Kidney epithelial cell (primary cell): Measurements from ENCODE around the gene CCT7. TPM values are rescaled to one million over a fixed set of nuclear protein-coding genes. Genes with fewer than 3 reads are reported as not detected.

Source experiments
- DNase-seq: peaks from one replicate; pipeline ENCODE4 v3.0.0-alpha.2; 2010; ENCODE audit warnings: low read depth
- H3K27me3 ChIP-seq: 2 replicates; pipeline ENCODE4 v1.6.0; 2011; ENCODE audit warnings: low read length; ENCODE audit not compliant: control insufficient read depth, insufficient read depth
- H3K36me3 ChIP-seq: 2 replicates; pipeline ENCODE4 v1.5.1; 2011; ENCODE audit warnings: low read length; ENCODE audit not compliant: control insufficient read depth, insufficient read depth
- H3K4me3 ChIP-seq: 2 replicates; pipeline ENCODE4 v1.5.1; 2011; ENCODE audit warnings: low read depth, mild to moderate bottlenecking, control low read depth, low read length
- CTCF ChIP-seq: IDR thresholded peaks from 2 replicates; pipeline ENCODE4 v1.5.1; 2011; ENCODE audit warnings: mild to moderate bottlenecking, moderate library complexity, low read length, control low read depth, inconsistent platforms; ENCODE audit not compliant: insufficient read depth, poor library complexity, severe bottlenecking
- total RNA-seq: library from RNA; depleted of rRNA; stranded (reverse); fragments of >200 nt; gene quantifications from 2 replicates; pipeline ENCODE4 v1.2.3, GENCODE V29; 2015

Gene CCT7
- total RNA-seq, 1 donor from 2014 or later = 277 TPM

GRCh38 chr2:73284296-73285158 lies 50.4 kb downstream of the CCT7 start, which contains the start of gene FBXO41:
FBXO41 (minus strand) TSS chr2:73284478; CDS start chr2:73269630, 14,848 bp downstream.
- H3K4me3 ChIP-seq = peak within 1 kb of the TSS; percentile 61
- TF ChIP-seq CTCF = no peak
- DNase-seq = no peak
- no peaks in the 10 kb centered on the region for H3K36me3 ChIP-seq
- peaks cover 11% of the 10 kb centered on the region for H3K27me3 ChIP-seq

GRCh38 chr2:73285159-73285739 lies 51.1 kb downstream of the CCT7 start:
- Histone ChIP-seq H3K36me3 (no peaks in the 10 kb centered on the region), H3K4me3 (no peak overlapping the region), H3K27me3 (peaks cover 19% of the 10 kb centered on the region)
- TF ChIP-seq CTCF = no peak
- DNase-seq = no peak

DNA sequence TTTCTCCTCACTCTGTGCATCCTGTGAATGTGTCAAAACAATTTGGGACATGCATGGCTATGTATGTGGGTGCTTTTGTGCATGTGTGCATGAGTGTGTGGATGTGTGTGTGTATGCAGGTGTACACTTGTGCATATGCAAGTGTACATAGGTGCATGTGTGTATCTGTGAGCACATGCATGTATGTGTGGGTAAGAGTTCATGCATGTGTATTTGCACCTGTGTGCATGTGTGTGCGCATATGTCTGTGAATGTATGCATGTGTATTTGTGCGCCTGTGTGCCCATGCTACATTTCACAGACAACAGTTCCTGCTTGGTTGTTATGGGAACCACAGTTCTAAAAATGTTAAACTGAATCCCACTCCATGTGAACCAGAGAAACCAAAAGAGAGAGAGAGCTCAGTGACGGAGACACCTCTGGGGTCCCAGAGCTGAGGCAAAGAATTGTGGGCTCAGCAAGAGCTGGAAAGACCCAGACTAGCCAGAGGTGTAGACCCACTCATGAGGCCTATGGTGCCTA lies 52.1 kb downstream of the CCT7 start:
- H3K4me3 ChIP-seq = no peak overlapping the region
- no peak for DNase-seq
- H3K36me3 ChIP-seq = no peaks in the 10 kb centered on the region
- no peak for TF ChIP-seq CTCF
- peaks cover 28% of the 10 kb centered on the region for H3K27me3 ChIP-seq

DNA sequence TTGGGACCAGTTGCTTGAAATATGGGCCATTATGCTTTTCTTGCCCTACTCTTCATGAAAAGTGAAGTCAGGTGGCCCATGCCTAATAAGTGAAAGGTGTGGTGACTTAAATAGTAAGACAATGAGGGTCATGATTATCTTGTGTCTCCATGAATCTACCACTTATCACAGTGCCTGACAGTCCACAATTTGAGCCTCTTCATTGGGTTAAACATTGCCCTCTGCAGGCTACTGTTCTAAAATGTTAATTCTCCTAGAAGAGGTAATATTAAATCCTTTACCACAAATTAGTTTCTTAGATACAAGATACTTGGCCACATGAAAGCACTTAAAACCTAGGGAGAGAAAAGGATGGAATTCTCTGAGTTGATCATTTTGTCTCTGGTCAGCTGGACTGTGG lies 55.2 kb downstream of the CCT7 start:
- Histone ChIP-seq H3K27me3 (peaks cover 56% of the 10 kb centered on the region), H3K36me3 (no peaks in the 10 kb centered on the region), H3K4me3 (no peak overlapping the region)
- TF ChIP-seq CTCF = no peak
- no peak for DNase-seq

- H3K27me3 ChIP-seq = peaks cover 56% of the 10 kb centered on the region
These were observed 56.1 kb downstream of the CCT7 start for GRCh38 chr2:73290049-73290839.

More at GRCh38 chr2:73290049-73290839, 56.1 kb downstream of the CCT7 start:
- H3K36me3 ChIP-seq = no peaks in the 10 kb centered on the region
- TF ChIP-seq CTCF = peak; percentile 82
- no peak overlapping the region for H3K4me3 ChIP-seq
- no peak for DNase-seq
